ENCODE measurements around the gene WNT3. TPM values are rescaled to one million over a fixed set of nuclear protein-coding genes. Genes with fewer than 3 reads are reported as not detected.

The WNT3 gene
- total RNA-seq = 10 to 100 TPM; 19.9 to 21.8 TPM
- 51.2 TPM for polyA plus RNA-seq (2013, experiment 1 of 2)
- 42.1 TPM for polyA plus RNA-seq (2013, experiment 2 of 2)
- long read RNA-seq, experiment 1, partial matches to known transcripts = 2 of 7 reads
- long read RNA-seq, experiment 1, other reads (novel, unspliced or antisense) = 3 of 7 reads
- long read RNA-seq, experiment 2, transcript WNT3-201 (5 exons, 3,355 nt) = major isoform, 12 of 51 reads
- long read RNA-seq, experiment 2, partial matches to known transcripts = 12 of 51 reads
- long read RNA-seq, experiment 2, other reads (novel, unspliced or antisense) = 27 of 51 reads
- long read RNA-seq, experiment 3, transcript WNT3-201 (5 exons, 3,355 nt) = major isoform, 71 of 89 reads
- long read RNA-seq, experiment 3, partial matches to known transcripts = 7 of 89 reads
- long read RNA-seq, experiment 3, other reads (novel, unspliced or antisense) = 11 of 89 reads
- long read RNA-seq, experiment 4, partial matches to known transcripts = 0 of 6 reads
- long read RNA-seq, experiment 4, other reads (novel, unspliced or antisense) = 1 of 6 reads

- Histone ChIP-seq H3K4me1 (ENCODE audit: control insufficient read depth, insufficient read depth, low read length) (peaks cover 16% of the 10 kb centered on the region), H3K9me3 (ENCODE audit: control insufficient read depth, low read length) (no peaks in the 10 kb centered on the region), H3K4me3 (ENCODE audit: low read length) (peak within 1 kb of the TSS; percentile 89), H3K27ac (ENCODE audit: low read depth, low read length) (peak within 1 kb of the TSS; percentile 74), H3K27me3 (ENCODE audit: control insufficient read depth, insufficient read depth, low read length, poor library complexity, severe bottlenecking) (no peaks in the 10 kb centered on the region), H3K9ac (ENCODE audit: extremely low read depth, low read length, poor library complexity, severe bottlenecking) (peak within 1 kb of the TSS; percentile 57), H3K36me3 (ENCODE audit: control insufficient read depth, insufficient read depth, low read length) (no peaks in the 10 kb centered on the region)
- H3K9me3 Mint-ChIP-seq = no peaks in the 10 kb centered on the region
- H3K27me3 Mint-ChIP-seq (ENCODE audit: insufficient read depth) = peaks cover 4% of the 10 kb centered on the region
- peak within 1 kb of the TSS; percentile 79 for H3K27ac Mint-ChIP-seq
- peak within 1 kb of the TSS; percentile 70 for H3K4me3 Mint-ChIP-seq
- peak; percentile 98 for DNase-seq
- peaks cover 59% of the 10 kb centered on the region for H3K4me1 Mint-ChIP-seq
- 0% methylated on average over 22 to 47 of the region's 47 CpGs for WGBS, 2 experiments (ENCODE audit: insufficient coverage in 1 of 2, insufficient read length in 1 of 2)
- TF ChIP-seq CTCF (conservative IDR thresholded peaks at IDR 0.05) = no peak
- H3K36me3 Mint-ChIP-seq (ENCODE audit: low read depth) = no peaks in the 10 kb centered on the region
Measured at GRCh38 chr17:46818316-46818928, at the start of gene WNT3. TSS of gene WNT3 (minus strand) at chr17:46818692. CDS start at chr17:46818597, 95 bp downstream.

GRCh38 chr17:46866747-46867146, 48.3 kb upstream of the WNT3 start:
- Histone ChIP-seq H3K36me3 (ENCODE audit: control insufficient read depth, insufficient read depth, low read length) (no peaks in the 10 kb centered on the region), H3K9me3 (ENCODE audit: control insufficient read depth, low read length) (no peaks in the 10 kb centered on the region), H3K4me3 (ENCODE audit: low read length) (no peak overlapping the region), H3K27ac (ENCODE audit: low read depth, low read length) (no peak overlapping the region), H3K4me1 (ENCODE audit: control insufficient read depth, insufficient read depth, low read length) (no peaks in the 10 kb centered on the region), H3K27me3 (ENCODE audit: control insufficient read depth, insufficient read depth, low read length, poor library complexity, severe bottlenecking) (no peaks in the 10 kb centered on the region), H3K9ac (ENCODE audit: extremely low read depth, low read length, poor library complexity, severe bottlenecking) (no peak overlapping the region)
- H3K9me3 Mint-ChIP-seq = no peaks in the 10 kb centered on the region
- no peaks in the 10 kb centered on the region for H3K4me1 Mint-ChIP-seq
- no peak for TF ChIP-seq CTCF (conservative IDR thresholded peaks at IDR 0.05)
- DNase-seq = peak; percentile 40
- H3K27ac Mint-ChIP-seq = no peak overlapping the region
- peaks cover 21% of the 10 kb centered on the region for H3K27me3 Mint-ChIP-seq (ENCODE audit: insufficient read depth)
- H3K4me3 Mint-ChIP-seq = no peak overlapping the region
- no peaks in the 10 kb centered on the region for H3K36me3 Mint-ChIP-seq (ENCODE audit: low read depth)

GRCh38 chr17:46866325-46866724, 47.8 kb upstream of the WNT3 start:
- TF ChIP-seq CTCF (conservative IDR thresholded peaks at IDR 0.05) = no peak
- H3K4me1 ChIP-seq (ENCODE audit: control insufficient read depth, insufficient read depth, low read length) = no peaks in the 10 kb centered on the region
- H3K36me3 ChIP-seq (ENCODE audit: control insufficient read depth, insufficient read depth, low read length) = no peaks in the 10 kb centered on the region
- Mint-ChIP-seq H3K36me3 (ENCODE audit: low read depth) (no peaks in the 10 kb centered on the region), H3K9me3 (no peaks in the 10 kb centered on the region), H3K27ac (no peak overlapping the region), H3K4me1 (no peaks in the 10 kb centered on the region), H3K27me3 (ENCODE audit: insufficient read depth) (peaks cover 17% of the 10 kb centered on the region), H3K4me3 (no peak overlapping the region)
- H3K27ac ChIP-seq (ENCODE audit: low read depth, low read length) = no peak overlapping the region
- no peak overlapping the region for H3K9ac ChIP-seq (ENCODE audit: extremely low read depth, low read length, poor library complexity, severe bottlenecking)
- H3K27me3 ChIP-seq (ENCODE audit: control insufficient read depth, insufficient read depth, low read length, poor library complexity, severe bottlenecking) = no peaks in the 10 kb centered on the region
- DNase-seq = peak; percentile 41
- no peaks in the 10 kb centered on the region for H3K9me3 ChIP-seq (ENCODE audit: control insufficient read depth, low read length)
- H3K4me3 ChIP-seq (ENCODE audit: low read length) = no peak overlapping the region
- 84 to 88% methylated on average over 7 to 8 of the region's 8 CpGs for WGBS, 2 experiments (ENCODE audit: insufficient coverage in 1 of 2, insufficient read length in 1 of 2)
